A549 (cell line): Measurements from ENCODE around the gene IDI1. TPM values are rescaled to one million over a fixed set of nuclear protein-coding genes. Genes with fewer than 3 reads are reported as not detected.

Source experiments
- ATAC-seq, 2 experiments: fragments of 200-7000 bp in 1 of 2; fragments of >200 bp in 1 of 2; cut with Nextera tagmentation in 1 of 2; cut with Tn5 transposase in 1 of 2; 3 replicates each; pipeline versions ENCODE4 v1.8.0 to v1.9.1; 2018 to 2020; ENCODE audit warnings: mild to moderate bottlenecking in 1 of 2, moderate library complexity in 1 of 2
- CTCF ChIA-PET: fragments of 300-600 bp; sonication (Branson Sonifier 250); formaldehyde crosslinking; extraction: SDS; loops from one replicate; lab custom pipeline; 2021; ENCODE audit warnings: antibody characterized with exemption, inconsistent platforms; lab: Yijun Ruan, JAX
- POLR2A ChIA-PET: fragments of 350-600 bp; formaldehyde crosslinking; extraction: SDS; loops from one replicate; lab custom pipeline; 2021; ENCODE audit warnings: antibody characterized with exemption, inconsistent platforms; lab: Yijun Ruan, JAX
- DNase-seq, 2 experiments: peaks; one replicate each; pipeline versions ENCODE4 v3.0.0 to v3.0.0-alpha.2; 2011 to 2016; ENCODE audit warnings: low read depth in 1 of 2, low spot score in 1 of 2
- FAIRE-seq: peaks from 2 replicates; lab custom pipeline; 2011; peaks lifted over from hg19 to GRCh38; lab: Jason Lieb, UNC
- H3K27ac ChIP-seq, 2 experiments: fragments of >200 bp; sonication (Bioruptor Twin); formaldehyde crosslinking; 3 replicates each; pipeline ENCODE4 v1.5.1; 2016 to 2017
- H3K4me1 ChIP-seq: fragments of >200 bp; sonication (Bioruptor Twin); formaldehyde crosslinking; 3 replicates; pipeline ENCODE4 v1.6.1; 2016
- H3K4me2 ChIP-seq: fragments of >200 bp; sonication (Bioruptor Twin); formaldehyde crosslinking; 3 replicates; pipeline ENCODE4 v1.6.1; 2016
- H3K4me3 ChIP-seq: fragments of >200 bp; sonication (Bioruptor Twin); formaldehyde crosslinking; 3 replicates; pipeline ENCODE4 v1.5.1; 2016
- H3K9me3 ChIP-seq: fragments of >200 bp; sonication (Bioruptor Twin); formaldehyde crosslinking; 3 replicates; pipeline ENCODE4 v1.6.1; 2016
- ATOH8 ChIP-seq: fragments of 250-450 bp; sonication (Bioruptor Pico); IDR thresholded peaks from 2 replicates; pipeline ENCODE4 v1.5.0; 2020; ENCODE audit warnings: low read depth, mild to moderate bottlenecking, moderate library complexity
- BCL3 ChIP-seq: fragments of >200 bp; sonication (Bioruptor Twin); formaldehyde crosslinking; IDR thresholded peaks from 3 replicates; pipeline ENCODE4 v1.6.1; 2016
- BHLHE40 ChIP-seq: IDR thresholded peaks from 2 replicates; pipeline ENCODE4 v1.6.1; 2012; ENCODE audit warnings: low read depth, low read length, inconsistent platforms
- E2F6 ChIP-seq: IDR thresholded peaks from 2 replicates; pipeline ENCODE4 v1.6.1; 2012; ENCODE audit warnings: low read depth, borderline replicate concordance
- EHF ChIP-seq: fragments of 250-450 bp; sonication (Bioruptor Pico); IDR thresholded peaks from 2 replicates; pipeline ENCODE4 v1.5.0; 2020; ENCODE audit warnings: mild to moderate bottlenecking
- EHMT2 ChIP-seq: fragments of 200-600 bp; sonication (generic); IDR thresholded peaks from 2 replicates; pipeline ENCODE4 v1.6.1; 2016; ENCODE audit warnings: antibody characterized with exemption, low read depth, mild to moderate bottlenecking, moderate library complexity
- FOSB ChIP-seq: fragments of 250-450 bp; sonication (Bioruptor Pico); IDR thresholded peaks from 2 replicates; pipeline ENCODE4 v1.5.0; 2020; ENCODE audit warnings: mild to moderate bottlenecking, moderate library complexity
- HEYL ChIP-seq: fragments of 250-450 bp; sonication (Bioruptor Pico); IDR thresholded peaks from 2 replicates; pipeline ENCODE4 v1.8.0; 2021; ENCODE audit warnings: mild to moderate bottlenecking, moderate library complexity
- HOXB13 ChIP-seq: fragments of 250-450 bp; sonication (Bioruptor Pico); IDR thresholded peaks from 2 replicates; pipeline ENCODE4 v1.5.0; 2020; ENCODE audit warnings: low read depth, mild to moderate bottlenecking, moderate library complexity
- HOXB5 ChIP-seq: fragments of 250-450 bp; sonication (Bioruptor Pico); IDR thresholded peaks from 2 replicates; pipeline ENCODE4 v1.5.0; 2020; ENCODE audit warnings: mild to moderate bottlenecking, moderate library complexity
- JUN ChIP-seq, 2 experiments: fragments of >200 bp; sonication (Bioruptor Twin); formaldehyde crosslinking; IDR thresholded peaks; 2 replicates in 1 of 2; 3 replicates in 1 of 2; pipeline ENCODE4 v1.6.1; 2016 to 2017
- JUNB ChIP-seq: fragments of >200 bp; sonication (Bioruptor Twin); formaldehyde crosslinking; IDR thresholded peaks from 2 replicates; pipeline ENCODE4 v1.6.1; 2016
- KDM5A ChIP-seq: fragments of 200-600 bp; sonication (generic); IDR thresholded peaks from 2 replicates; pipeline ENCODE4 v1.6.1; 2016; ENCODE audit warnings: antibody characterized with exemption, mild to moderate bottlenecking
- MYC ChIP-seq: IDR thresholded peaks from 2 replicates; pipeline ENCODE4 v1.6.1; 2012; ENCODE audit warnings: mild to moderate bottlenecking, inconsistent platforms, low read length, improper control_type of control experiment, borderline replicate concordance
- NFE2L2 ChIP-seq: fragments of 150-350 bp; conservative IDR thresholded peaks from 2 replicates; pipeline ENCODE4 v1.6.1; 2014; ENCODE audit warnings: low read length
- NPAS2 ChIP-seq: fragments of 250-450 bp; sonication (Bioruptor Pico); IDR thresholded peaks from 2 replicates; pipeline ENCODE4 v1.8.0; 2022; ENCODE audit warnings: mild to moderate bottlenecking, moderate library complexity, borderline replicate concordance
- PHF8 ChIP-seq: fragments of 200-600 bp; sonication (generic); IDR thresholded peaks from 2 replicates; pipeline ENCODE4 v1.6.1; 2016; ENCODE audit warnings: low read depth, mild to moderate bottlenecking, antibody characterized with exemption, moderate library complexity, borderline replicate concordance
- POLR2A ChIP-seq: IDR thresholded peaks from 2 replicates; pipeline ENCODE4 v1.6.1; 2012; ENCODE audit warnings: mild to moderate bottlenecking, low read length
- RFX5 ChIP-seq: fragments of 450-650 bp; IDR thresholded peaks from 2 replicates; pipeline ENCODE4 v1.7.1; 2014; ENCODE audit warnings: antibody characterized with exemption, mild to moderate bottlenecking, moderate library complexity
- RNF2 ChIP-seq: fragments of 200-600 bp; sonication (generic); IDR thresholded peaks from 2 replicates; pipeline ENCODE4 v1.6.1; 2016; ENCODE audit warnings: low read depth, mild to moderate bottlenecking, antibody characterized with exemption, moderate library complexity, borderline replicate concordance
- TFCP2L1 ChIP-seq: fragments of 250-450 bp; sonication (Bioruptor Pico); IDR thresholded peaks from 2 replicates; pipeline ENCODE4 v1.5.0; 2021; ENCODE audit warnings: mild to moderate bottlenecking
- TP53 ChIP-seq: fragments of 250-450 bp; sonication (Bioruptor Pico); IDR thresholded peaks from 2 replicates; pipeline ENCODE4 v1.5.0; 2021; ENCODE audit warnings: mild to moderate bottlenecking, moderate library complexity
- ZC3H11A ChIP-seq: fragments of 450-650 bp; IDR thresholded peaks from 2 replicates; pipeline ENCODE4 v1.6.1; 2014; ENCODE audit warnings: antibody characterized with exemption, mild to moderate bottlenecking
- ZSCAN20 ChIP-seq: fragments of 250-450 bp; sonication (Bioruptor Pico); IDR thresholded peaks from 2 replicates; pipeline ENCODE4 v1.8.0; 2022; ENCODE audit warnings: mild to moderate bottlenecking, moderate library complexity
- WGBS: methylation state at CpG from one replicate; pipeline ENCODE4 v1.1.6; 2017; ENCODE audit errors: missing lambda C conversion rate; 5-methylcytosine and 5-hydroxymethylcytosine counted together
- polyA plus RNA-seq, 4 experiments: library from polyadenylated mRNA; depleted of rRNA in 3 of 4; stranded (reverse); fragments of >200 nt; fragmentation: RNase III in 1 of 4; extraction: RNeasy Plus Mini Kit Qiagen cat#74134 plus additional on column Dnase treatment in 1 of 4; gene quantifications; 2 replicates in 3 of 4; 3 replicates in 1 of 4; pipeline ENCODE4 v1.2.3, GENCODE V29; 2011 to 2017
- TF ChIP-seq, protein P1 (sequence below): IDR thresholded peaks from 2 replicates; pipeline ENCODE4 v1.6.1; 2012
- TF ChIP-seq, protein P2 (sequence below): fragments of >200 bp; sonication (Bioruptor Twin); formaldehyde crosslinking; IDR thresholded peaks from 2 replicates; pipeline ENCODE4 v1.6.1; 2016
- TF ChIP-seq, protein P3 (sequence below): fragments of 150-350 bp; IDR thresholded peaks from 2 replicates; pipeline ENCODE4 v1.6.1; 2014; ENCODE audit warnings: low read depth, mild to moderate bottlenecking, low read length
- TF ChIP-seq, protein P4 (sequence below): fragments of 450-650 bp; IDR thresholded peaks from 2 replicates; pipeline ENCODE4 v1.6.1; 2014; ENCODE audit warnings: antibody characterized with exemption

IDI1 gene
- polyA plus RNA-seq, 2 of the 4 experiments (the other 2 are of a cell fraction) = 55.8 to 65.0 TPM

GRCh38 chr10:1057106-1057657 is 8.3 kb upstream of the IDI1 start:
- FAIRE-seq = no peak
- 5% methylated on average over 24 of the region's 26 CpGs for WGBS
- Histone ChIP-seq H3K4me3 (peak overlapping the region; percentile 99), H3K4me2 (peak overlapping the region; percentile 93), H3K9me3 (no peaks in the 10 kb centered on the region), H3K27ac (peak overlapping the region; percentile 97 to 99), H3K4me1 (peaks cover 29% of the 10 kb centered on the region)
- TF ChIP-seq POLR2A (no peak), JUNB (no peak), JUN (IDR thresholded peaks at IDR 0.05) (no peak), TP53 (CRISPR knock-in tag) (no peak), RNF2 (no peak), FOSB (CRISPR knock-in tag) (no peak), HEYL (CRISPR knock-in tag) (no peak), HOXB13 (CRISPR knock-in tag) (no peak), HOXB5 (CRISPR knock-in tag) (no peak), EHF (CRISPR knock-in tag) (no peak), BHLHE40 (no peak), TFCP2L1 (no peak), E2F6 (no peak), NFE2L2 (no peak), PHF8 (no peak)
- TF ChIP-seq, protein P1, sequence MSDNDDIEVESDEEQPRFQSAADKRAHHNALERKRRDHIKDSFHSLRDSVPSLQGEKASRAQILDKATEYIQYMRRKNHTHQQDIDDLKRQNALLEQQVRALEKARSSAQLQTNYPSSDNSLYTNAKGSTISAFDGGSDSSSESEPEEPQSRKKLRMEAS = no peak
- TF ChIP-seq, protein P2, sequence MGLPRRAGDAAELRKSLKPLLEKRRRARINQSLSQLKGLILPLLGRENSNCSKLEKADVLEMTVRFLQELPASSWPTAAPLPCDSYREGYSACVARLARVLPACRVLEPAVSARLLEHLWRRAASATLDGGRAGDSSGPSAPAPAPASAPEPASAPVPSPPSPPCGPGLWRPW = no peak
- TF ChIP-seq, protein P3, sequence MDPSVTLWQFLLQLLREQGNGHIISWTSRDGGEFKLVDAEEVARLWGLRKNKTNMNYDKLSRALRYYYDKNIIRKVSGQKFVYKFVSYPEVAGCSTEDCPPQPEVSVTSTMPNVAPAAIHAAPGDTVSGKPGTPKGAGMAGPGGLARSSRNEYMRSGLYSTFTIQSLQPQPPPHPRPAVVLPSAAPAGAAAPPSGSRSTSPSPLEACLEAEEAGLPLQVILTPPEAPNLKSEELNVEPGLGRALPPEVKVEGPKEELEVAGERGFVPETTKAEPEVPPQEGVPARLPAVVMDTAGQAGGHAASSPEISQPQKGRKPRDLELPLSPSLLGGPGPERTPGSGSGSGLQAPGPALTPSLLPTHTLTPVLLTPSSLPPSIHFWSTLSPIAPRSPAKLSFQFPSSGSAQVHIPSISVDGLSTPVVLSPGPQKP = no peak
- TF ChIP-seq, protein P4, sequence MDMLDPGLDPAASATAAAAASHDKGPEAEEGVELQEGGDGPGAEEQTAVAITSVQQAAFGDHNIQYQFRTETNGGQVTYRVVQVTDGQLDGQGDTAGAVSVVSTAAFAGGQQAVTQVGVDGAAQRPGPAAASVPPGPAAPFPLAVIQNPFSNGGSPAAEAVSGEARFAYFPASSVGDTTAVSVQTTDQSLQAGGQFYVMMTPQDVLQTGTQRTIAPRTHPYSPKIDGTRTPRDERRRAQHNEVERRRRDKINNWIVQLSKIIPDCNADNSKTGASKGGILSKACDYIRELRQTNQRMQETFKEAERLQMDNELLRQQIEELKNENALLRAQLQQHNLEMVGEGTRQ = no peak
- POLR2A ChIA-PET = no interaction called here
- peak in 1 of 2 experiments; percentile 31 for DNase-seq
- CTCF ChIA-PET = no interaction called here
- peak; percentile 41 to 52; a peak in 5 of 6 replicates for ATAC-seq

DNA sequence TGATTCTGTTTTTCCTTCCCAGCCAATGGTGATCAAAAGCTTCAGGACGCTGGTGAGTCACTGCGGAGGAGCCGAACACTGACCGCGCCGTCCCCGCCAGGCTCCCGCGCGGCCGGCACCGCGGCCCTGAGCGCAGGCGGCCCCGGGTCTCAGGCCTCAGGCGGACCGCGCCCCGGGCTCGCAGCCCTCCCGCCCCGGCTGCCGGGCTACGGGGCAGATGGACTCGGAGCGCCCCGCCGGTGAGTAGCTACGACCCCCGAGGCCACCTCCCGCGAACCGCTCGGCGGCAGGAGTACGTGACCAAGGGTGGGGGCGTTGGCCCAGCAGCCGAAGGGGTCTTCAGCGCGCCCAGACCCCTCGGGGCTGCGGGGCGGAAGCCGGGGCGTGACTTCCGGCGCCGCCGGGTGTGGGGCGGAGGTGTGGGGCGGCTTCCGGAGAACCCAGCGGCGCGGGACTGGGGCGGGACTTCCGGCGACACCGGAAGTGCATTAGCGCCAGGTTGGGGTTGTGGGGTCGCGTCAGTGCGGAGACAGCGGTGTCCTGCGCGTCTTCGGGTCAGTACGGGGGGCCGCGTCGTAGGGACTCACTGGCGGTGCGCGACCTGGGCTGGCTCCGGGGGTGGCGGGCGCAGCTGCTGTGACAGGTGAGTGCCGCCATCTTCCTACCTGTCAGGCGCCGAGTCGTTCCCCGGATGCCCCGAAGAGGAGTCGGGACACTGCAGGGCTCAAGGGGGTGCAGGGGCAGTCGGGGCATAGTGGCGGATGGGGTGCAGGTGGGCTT is 7.6 kb upstream of the IDI1 start, which contains the start of gene WDR37:
Gene WDR37 (plus strand): TSS at position 60 of the 780 bp plus-strand sequence. CDS start 15,771 bp downstream, outside the sequence.
- WGBS = 1% methylated on average over 45 of the region's 87 CpGs
- FAIRE-seq (no peak), ATAC-seq (peak; percentile 97 to 98), DNase-seq (peak; percentile 79 to 93)
- Histone ChIP-seq H3K9me3 (no peaks in the 10 kb centered on the region), H3K4me3 (peak within 1 kb of the TSS; percentile 99), H3K4me2 (peak within 1 kb of the TSS; percentile 93), H3K27ac (peak within 1 kb of the TSS; percentile 97 to 99), H3K4me1 (peaks cover 32% of the 10 kb centered on the region)
- POLR2A ChIA-PET = interaction anchor here (0.8 to 1.5 kb wide), 2 partner anchors 17 to 125 kb away, joined by 3 to 6 read pairs; partner anchors contain the start of gene LARP4B
- CTCF ChIA-PET = interaction anchor here (1.3 kb wide), 2 partner anchors 19 to 267 kb away, joined by 3 to 4 read pairs; no protein-coding TSS in a partner anchor
- TF ChIP-seq FOSB (CRISPR knock-in tag) (no peak), BCL3 (peak; percentile 72; the same call in 2 of the 3 replicates), MYC (no peak), TP53 (CRISPR knock-in tag) (0 out of 2 replicates have a peak, but pooled peaks have one; percentile 52), KDM5A (0 out of 2 replicates have a peak, but pooled peaks have one; percentile 17), ATOH8 (CRISPR knock-in tag) (0 out of 2 replicates have a peak, but pooled peaks have one; percentile 39), ZSCAN20 (CRISPR knock-in tag) (no peak), NFE2L2 (no peak), EHF (CRISPR knock-in tag) (no peak), EHMT2 (no peak), ZC3H11A (no peak), HOXB5 (CRISPR knock-in tag) (peak; percentile 82), RFX5 (0 out of 2 replicates have a peak, but pooled peaks have one; percentile 47), NPAS2 (CRISPR knock-in tag) (no peak), TFCP2L1 (no peak), HEYL (CRISPR knock-in tag) (no peak)
- TF ChIP-seq, protein P3 = no peak
